Neural progenitor cell (in vitro differentiated cells): ENCODE measurements around the gene DIAPH3. TPM values are rescaled to one million over a fixed set of nuclear protein-coding genes. Genes with fewer than 3 reads are reported as not detected.

Experiments
- DNase-seq: peaks from one replicate; pipeline ENCODE4 v3.0.0-alpha.2; 2016; ENCODE audit warnings: low spot score
- H2AFZ ChIP-seq: fragments of 200-600 bp; sonication (generic); replicated peaks from 2 replicates; pipeline ENCODE4 v1.6.1; 2016; ENCODE audit warnings: antibody characterized with exemption
- H3F3A ChIP-seq: fragments of 200-600 bp; sonication (generic); 2 replicates; pipeline ENCODE4 v1.6.1; 2016; ENCODE audit warnings: antibody characterized with exemption, low read depth
- H3K27ac ChIP-seq: fragments of 200-600 bp; sonication (generic); 2 replicates; pipeline ENCODE4 v1.5.1; 2016; ENCODE audit warnings: mild to moderate bottlenecking
- H3K27me3 ChIP-seq: fragments of 200-600 bp; sonication (generic); 2 replicates; pipeline ENCODE4 v1.6.1; 2016; ENCODE audit warnings: mild to moderate bottlenecking, moderate library complexity
- H3K36me3 ChIP-seq: fragments of 200-600 bp; sonication (generic); 2 replicates; pipeline ENCODE4 v1.5.1; 2016
- H3K4me1 ChIP-seq: fragments of 200-600 bp; sonication (generic); 2 replicates; pipeline ENCODE4 v1.6.1; 2016; ENCODE audit warnings: mixed run types
- H3K4me2 ChIP-seq: fragments of 200-600 bp; sonication (generic); 2 replicates; pipeline ENCODE4 v1.6.1; 2016
- H3K4me3 ChIP-seq: fragments of 200-600 bp; sonication (generic); 2 replicates; pipeline ENCODE4 v1.5.1; 2016
- H3K79me2 ChIP-seq: fragments of 200-600 bp; sonication (generic); 2 replicates; pipeline ENCODE4 v1.6.1; 2016; ENCODE audit warnings: low read depth
- H3K9ac ChIP-seq: fragments of 200-600 bp; sonication (generic); 2 replicates; pipeline ENCODE4 v1.6.1; 2016
- H3K9me3 ChIP-seq: fragments of 200-600 bp; sonication (generic); 2 replicates; pipeline ENCODE4 v1.5.1; 2016; ENCODE audit warnings: low read depth
- H4K20me1 ChIP-seq: fragments of 200-600 bp; sonication (generic); 2 replicates; pipeline ENCODE4 v1.6.1; 2016; ENCODE audit warnings: low read depth
- H3K27ac Mint-ChIP-seq: 3 replicates; pipeline ENCODE4 v1.8.0; 2021; ENCODE audit warnings: mixed read lengths
- H3K27me3 Mint-ChIP-seq: 2 replicates; pipeline ENCODE4 v1.8.0; 2022; ENCODE audit warnings: low read depth, mild to moderate bottlenecking, inconsistent platforms, moderate library complexity, mixed read lengths; ENCODE audit not compliant: insufficient read depth
- H3K36me3 Mint-ChIP-seq: 3 replicates; pipeline ENCODE4 v1.8.0; 2021; ENCODE audit warnings: mixed read lengths
- H3K4me1 Mint-ChIP-seq: 3 replicates; pipeline ENCODE4 v1.8.0; 2021; ENCODE audit warnings: mixed read lengths
- H3K4me3 Mint-ChIP-seq: 3 replicates; pipeline ENCODE4 v1.8.0; 2021; ENCODE audit warnings: mild to moderate bottlenecking, moderate library complexity, mixed read lengths
- H3K9me3 Mint-ChIP-seq: 3 replicates; pipeline ENCODE4 v1.8.0; 2020; ENCODE audit warnings: mixed read lengths
- EZH2 ChIP-seq: fragments of 200-600 bp; sonication (generic); IDR thresholded peaks from 2 replicates; pipeline ENCODE4 v1.6.1; 2017; ENCODE audit warnings: antibody characterized with exemption, mild to moderate bottlenecking, moderate library complexity
- EZH2phosphoT487 ChIP-seq: fragments of 200-600 bp; sonication (generic); IDR thresholded peaks from 2 replicates; pipeline ENCODE4 v1.6.1; 2017; ENCODE audit warnings: antibody characterized with exemption
- total RNA-seq: library from RNA; depleted of rRNA; stranded (reverse); fragments of >200 nt; gene quantifications from 2 replicates; pipeline ENCODE4 v1.2.3, GENCODE V29; 2015; ENCODE audit warnings: low replicate concordance
- TF ChIP-seq, protein P1 (sequence below): fragments of 200-600 bp; sonication (generic); IDR thresholded peaks from 2 replicates; pipeline ENCODE4 v1.5.1; 2017; ENCODE audit warnings: antibody characterized with exemption, mild to moderate bottlenecking

DIAPH3 gene
- total RNA-seq, 1 donor from 2014 or later, result 51.5 TPM

DNA sequence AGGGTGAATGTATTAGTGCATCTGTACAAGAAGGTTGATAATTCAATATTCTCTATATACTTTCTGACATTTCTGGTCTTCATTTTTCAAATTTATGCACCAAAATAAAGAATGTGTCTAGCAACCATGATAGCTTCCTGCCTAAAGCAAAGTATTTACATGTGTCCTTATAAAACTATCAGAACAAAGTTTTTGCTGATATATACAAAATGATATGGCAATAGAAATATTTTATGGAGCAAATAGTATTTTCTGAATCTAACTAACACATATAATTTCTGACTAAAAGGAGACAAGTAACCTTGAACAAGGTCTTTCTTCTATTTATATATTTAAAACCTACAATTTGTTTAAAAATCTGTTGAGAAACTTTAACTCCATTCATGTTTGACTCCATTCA, 184.9 kb downstream of the DIAPH3 start:
- H3K4me3 ChIP-seq, result no peak overlapping the region
- H3F3A ChIP-seq, result no peaks in the 10 kb centered on the region
- H4K20me1 ChIP-seq, result no peaks in the 10 kb centered on the region
- no peaks in the 10 kb centered on the region for H3K27me3 ChIP-seq
- no peak overlapping the region for H3K4me2 ChIP-seq
- no peaks in the 10 kb centered on the region for H3K36me3 ChIP-seq
- Mint-ChIP-seq H3K27ac (no peak overlapping the region), H3K36me3 (peaks cover 2% of the 10 kb centered on the region), H3K27me3 (no peaks in the 10 kb centered on the region), H3K9me3 (no peaks in the 10 kb centered on the region), H3K4me3 (no peak overlapping the region), H3K4me1 (no peaks in the 10 kb centered on the region)
- no peak for DNase-seq
- TF ChIP-seq EZH2phosphoT487 (no peak), EZH2 (no peak)
- TF ChIP-seq, protein P1, sequence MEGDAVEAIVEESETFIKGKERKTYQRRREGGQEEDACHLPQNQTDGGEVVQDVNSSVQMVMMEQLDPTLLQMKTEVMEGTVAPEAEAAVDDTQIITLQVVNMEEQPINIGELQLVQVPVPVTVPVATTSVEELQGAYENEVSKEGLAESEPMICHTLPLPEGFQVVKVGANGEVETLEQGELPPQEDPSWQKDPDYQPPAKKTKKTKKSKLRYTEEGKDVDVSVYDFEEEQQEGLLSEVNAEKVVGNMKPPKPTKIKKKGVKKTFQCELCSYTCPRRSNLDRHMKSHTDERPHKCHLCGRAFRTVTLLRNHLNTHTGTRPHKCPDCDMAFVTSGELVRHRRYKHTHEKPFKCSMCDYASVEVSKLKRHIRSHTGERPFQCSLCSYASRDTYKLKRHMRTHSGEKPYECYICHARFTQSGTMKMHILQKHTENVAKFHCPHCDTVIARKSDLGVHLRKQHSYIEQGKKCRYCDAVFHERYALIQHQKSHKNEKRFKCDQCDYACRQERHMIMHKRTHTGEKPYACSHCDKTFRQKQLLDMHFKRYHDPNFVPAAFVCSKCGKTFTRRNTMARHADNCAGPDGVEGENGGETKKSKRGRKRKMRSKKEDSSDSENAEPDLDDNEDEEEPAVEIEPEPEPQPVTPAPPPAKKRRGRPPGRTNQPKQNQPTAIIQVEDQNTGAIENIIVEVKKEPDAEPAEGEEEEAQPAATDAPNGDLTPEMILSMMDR, result no peak
- no peaks in the 10 kb centered on the region for H3K9me3 ChIP-seq
- no peaks in the 10 kb centered on the region for H3K4me1 ChIP-seq
- H3K27ac ChIP-seq, result no peak overlapping the region
- H3K9ac ChIP-seq, result no peak overlapping the region
- no peak overlapping the region for H2AFZ ChIP-seq
- H3K79me2 ChIP-seq, result no peaks in the 10 kb centered on the region

DNA sequence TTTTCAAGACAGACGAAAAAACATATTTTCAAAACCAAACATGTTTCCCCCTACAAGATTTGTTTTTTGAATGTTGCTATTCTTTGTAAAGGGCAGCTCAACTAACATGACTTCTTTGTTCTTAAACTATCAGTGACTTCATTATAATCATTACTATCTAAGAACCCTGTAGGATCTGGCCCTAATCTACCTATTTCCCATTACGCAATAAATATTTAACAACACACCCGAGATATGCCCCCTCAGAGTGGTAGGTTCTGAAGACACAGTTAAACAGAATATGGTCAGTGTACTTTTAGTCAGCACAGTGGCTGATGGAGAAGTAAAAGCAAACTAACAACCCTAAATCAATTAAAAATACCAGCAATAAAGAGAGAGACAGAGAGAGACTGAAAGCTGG, 186.9 kb downstream of the DIAPH3 start:
- Histone ChIP-seq H3K4me1 (no peaks in the 10 kb centered on the region), H3K36me3 (no peaks in the 10 kb centered on the region), H3K4me2 (no peak overlapping the region), H3F3A (no peaks in the 10 kb centered on the region), H4K20me1 (no peaks in the 10 kb centered on the region), H3K27me3 (no peaks in the 10 kb centered on the region), H3K27ac (no peak overlapping the region), H2AFZ (no peak overlapping the region), H3K9ac (no peak overlapping the region), H3K79me2 (no peaks in the 10 kb centered on the region), H3K9me3 (no peaks in the 10 kb centered on the region), H3K4me3 (no peak overlapping the region)
- TF ChIP-seq EZH2 (no peak), EZH2phosphoT487 (no peak)
- TF ChIP-seq, protein P1, result no peak
- Mint-ChIP-seq H3K27me3 (no peaks in the 10 kb centered on the region), H3K4me3 (no peak overlapping the region), H3K36me3 (no peaks in the 10 kb centered on the region), H3K9me3 (no peaks in the 10 kb centered on the region), H3K4me1 (no peaks in the 10 kb centered on the region), H3K27ac (no peak overlapping the region)
- no peak for DNase-seq

DNA sequence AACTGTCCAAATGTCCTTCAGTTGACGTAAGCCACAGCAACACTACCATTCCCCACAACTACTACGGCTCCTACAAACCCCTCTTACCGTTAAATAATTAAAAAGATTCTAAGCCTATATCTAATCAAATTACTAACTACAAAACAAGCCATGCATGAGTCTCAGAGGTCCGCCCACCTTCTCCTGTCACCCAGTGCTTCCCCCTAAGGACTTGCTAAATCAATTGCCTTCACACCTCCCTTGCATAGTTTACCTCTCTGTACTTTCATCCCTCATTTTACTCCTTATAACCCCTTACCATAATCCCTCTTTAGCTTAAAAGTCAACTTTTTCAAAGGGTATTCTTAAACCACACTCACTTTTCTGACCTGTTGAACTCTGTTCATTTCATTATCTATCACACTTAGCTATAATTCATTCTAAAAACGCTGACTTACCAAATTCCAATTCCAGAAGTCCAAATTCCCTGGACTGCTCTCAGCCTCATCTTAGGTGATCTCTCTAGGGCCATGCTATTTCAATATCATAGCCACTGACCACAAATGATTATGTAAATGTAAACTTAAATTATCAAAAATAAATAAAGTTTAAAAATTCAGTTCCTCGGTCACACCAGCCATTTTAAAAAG, 187.8 kb downstream of the DIAPH3 start:
- Histone ChIP-seq H3K36me3 (no peaks in the 10 kb centered on the region), H3K4me1 (peaks cover 1% of the 10 kb centered on the region), H3K27me3 (no peaks in the 10 kb centered on the region), H3K79me2 (no peaks in the 10 kb centered on the region), H4K20me1 (no peaks in the 10 kb centered on the region), H3K27ac (no peak overlapping the region), H3K9ac (no peak overlapping the region), H3F3A (no peaks in the 10 kb centered on the region), H2AFZ (no peak overlapping the region), H3K4me2 (no peak overlapping the region), H3K9me3 (no peaks in the 10 kb centered on the region), H3K4me3 (no peak overlapping the region)
- no peak overlapping the region for H3K27ac Mint-ChIP-seq
- TF ChIP-seq, protein P1, result no peak
- no peak for TF ChIP-seq EZH2
- no peak for TF ChIP-seq EZH2phosphoT487
- H3K4me3 Mint-ChIP-seq, result no peak overlapping the region
- no peaks in the 10 kb centered on the region for H3K36me3 Mint-ChIP-seq
- H3K4me1 Mint-ChIP-seq, result no peaks in the 10 kb centered on the region
- H3K9me3 Mint-ChIP-seq, result no peaks in the 10 kb centered on the region
- no peaks in the 10 kb centered on the region for H3K27me3 Mint-ChIP-seq
- no peak for DNase-seq
